GM23248 (cell line): ENCODE data around the gene KYAT1.

Experiments used
- EZH2 ChIP-seq: fragments of 200-600 bp; sonication (generic); IDR thresholded peaks from 2 replicates; pipeline ENCODE4 v1.6.1; 2018; ENCODE audit warnings: antibody characterized with exemption, mild to moderate bottlenecking; ENCODE audit not compliant: insufficient read depth, poor library complexity, severe bottlenecking
- EZH2phosphoT487 ChIP-seq: fragments of 200-600 bp; sonication (generic); IDR thresholded peaks from 2 replicates; pipeline ENCODE4 v1.6.1; 2018; ENCODE audit warnings: antibody characterized with exemption, moderate library complexity, mild to moderate bottlenecking, low read depth; ENCODE audit not compliant: insufficient read depth

DNA sequence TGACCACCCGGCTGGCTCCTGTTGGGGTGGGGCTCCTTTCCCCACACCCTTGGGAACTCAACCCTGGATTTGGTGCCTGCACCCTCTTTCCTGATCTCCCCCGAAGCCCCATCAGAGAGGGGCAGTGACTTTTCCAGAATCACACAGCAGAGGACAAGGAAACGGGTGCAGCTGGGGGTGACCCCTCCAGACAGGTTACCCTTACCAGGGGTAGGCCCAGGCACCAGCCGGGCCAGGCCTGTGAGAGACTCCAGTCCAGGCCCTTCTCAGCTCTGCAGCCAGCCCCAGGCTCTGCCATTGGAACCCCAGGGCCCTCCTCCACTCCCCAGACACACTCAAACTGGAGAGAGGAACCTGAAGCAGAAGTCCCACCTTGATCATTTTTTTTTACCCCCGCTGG lies 20.1 kb upstream of the KYAT1 start:
- TF ChIP-seq EZH2 (no peak), EZH2phosphoT487 (no peak)
